Kidney epithelial cell (primary cell): ENCODE data around the gene ARFIP1. TPM values are rescaled to one million over a fixed set of nuclear protein-coding genes. Genes with fewer than 3 reads are reported as not detected.
"Not testable (repeated sequence)": the region's sequence is repeated elsewhere in the genome, so short reads cannot be mapped to it uniquely, and the experiment has no call there.

Experiments used
- DNase-seq: peaks from one replicate; pipeline ENCODE4 v3.0.0-alpha.2; 2010; ENCODE audit warnings: low read depth
- H3K27me3 ChIP-seq: 2 replicates; pipeline ENCODE4 v1.6.0; 2011; ENCODE audit warnings: low read length; ENCODE audit not compliant: control insufficient read depth, insufficient read depth
- H3K36me3 ChIP-seq: 2 replicates; pipeline ENCODE4 v1.5.1; 2011; ENCODE audit warnings: low read length; ENCODE audit not compliant: control insufficient read depth, insufficient read depth
- H3K4me3 ChIP-seq: 2 replicates; pipeline ENCODE4 v1.5.1; 2011; ENCODE audit warnings: low read depth, mild to moderate bottlenecking, control low read depth, low read length
- CTCF ChIP-seq: IDR thresholded peaks from 2 replicates; pipeline ENCODE4 v1.5.1; 2011; ENCODE audit warnings: mild to moderate bottlenecking, moderate library complexity, low read length, control low read depth, inconsistent platforms; ENCODE audit not compliant: insufficient read depth, poor library complexity, severe bottlenecking
- total RNA-seq: library from RNA; depleted of rRNA; stranded (reverse); fragments of >200 nt; gene quantifications from 2 replicates; pipeline ENCODE4 v1.2.3, GENCODE V29; 2015

The ARFIP1 gene
- total RNA-seq, 1 donor from 2014 or later: 34.2 TPM

GRCh38 chr4:152836936-152837335 is 57.2 kb downstream of the ARFIP1 start:
- TF ChIP-seq CTCF: no peak
- Histone ChIP-seq H3K4me3 (no peak overlapping the region), H3K36me3 (peaks cover 3% of the 10 kb centered on the region)

GRCh38 chr4:152839729-152840128 is 60.0 kb downstream of the ARFIP1 start:
- not testable (repeated sequence) for DNase-seq, H3K36me3 ChIP-seq, H3K4me3 ChIP-seq, H3K27me3 ChIP-seq

More at GRCh38 chr4:152836936-152837335, 57.2 kb downstream of the ARFIP1 start:
- DNase-seq: no peak
- H3K27me3 ChIP-seq: no peaks in the 10 kb centered on the region

GRCh38 chr4:152843481-152844090 is 63.8 kb downstream of the ARFIP1 start:
- TF ChIP-seq CTCF: no peak
- no peak overlapping the region for H3K4me3 ChIP-seq
- no peak for DNase-seq
- H3K36me3 ChIP-seq: peaks cover 2% of the 10 kb centered on the region
- H3K27me3 ChIP-seq: no peaks in the 10 kb centered on the region

- Histone ChIP-seq H3K36me3 (no peaks in the 10 kb centered on the region), H3K4me3 (no peak overlapping the region), H3K27me3 (no peaks in the 10 kb centered on the region)
- DNase-seq: no peak
- no peak for TF ChIP-seq CTCF
These were observed 67.6 kb downstream of the ARFIP1 start for GRCh38 chr4:152847376-152847775.

GRCh38 chr4:152848508-152848907 is 68.8 kb downstream of the ARFIP1 start:
- H3K36me3 ChIP-seq: no peaks in the 10 kb centered on the region
- DNase-seq: no peak
- H3K27me3 ChIP-seq: no peaks in the 10 kb centered on the region
- H3K4me3 ChIP-seq: no peak overlapping the region
- no peak for TF ChIP-seq CTCF

- no peak for TF ChIP-seq CTCF
- Histone ChIP-seq H3K27me3 (no peaks in the 10 kb centered on the region), H3K36me3 (no peaks in the 10 kb centered on the region), H3K4me3 (no peak overlapping the region)
- no peak for DNase-seq
These were observed 69.6 kb downstream of the ARFIP1 start for GRCh38 chr4:152849350-152849749.
